ENCODE data around the gene VGLL1.

Gene VGLL1

DNA sequence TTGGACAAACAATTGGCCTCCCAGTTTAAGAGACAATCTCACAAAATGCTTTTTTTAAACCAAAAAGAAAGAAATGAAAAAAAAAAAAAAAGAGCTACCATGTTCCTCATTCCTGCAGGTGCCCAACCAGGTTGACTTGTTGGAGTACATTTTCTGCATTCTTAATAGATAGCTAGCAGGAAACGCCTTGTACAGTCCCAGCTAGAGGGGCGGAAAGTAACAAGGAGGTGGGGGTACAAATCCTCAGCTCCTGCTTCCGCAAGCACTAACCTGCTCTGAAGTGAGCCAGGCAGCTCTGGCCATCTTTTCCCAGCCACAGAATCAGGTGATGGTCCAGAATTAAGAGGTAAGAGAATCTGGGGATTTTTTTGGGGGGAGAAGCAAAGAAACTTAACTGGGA is at the start of gene VGLL1:
Gene VGLL1 (plus strand): TSS at position 265 of the 400 bp plus-strand sequence. CDS start 3,806 bp downstream, outside the sequence.
- DNase-seq (ENCODE audit: low read depth), result no peak

- DNase-seq (ENCODE audit: low read depth), result no peak
Observed at GRCh38 chrX:136487647-136488046, 44.4 kb upstream of the VGLL1 start, which contains the start of gene BRS3. Gene BRS3 (plus strand): TSS chrX:136487947. CDS start chrX:136488115, 168 bp downstream.

GRCh38 chrX:136488706-136489105 is 43.3 kb upstream of the VGLL1 start:
- no peak for DNase-seq (ENCODE audit: low read depth)

GRCh38 chrX:136491832-136492231 is 40.2 kb upstream of the VGLL1 start:
- no peak for DNase-seq (ENCODE audit: low read depth)

GRCh38 chrX:136493011-136493410 is 39.0 kb upstream of the VGLL1 start:
- no peak for DNase-seq (ENCODE audit: low read depth)

GRCh38 chrX:136495043-136495442 is 37.0 kb upstream of the VGLL1 start:
- DNase-seq (ENCODE audit: low read depth), result no peak

DNA sequence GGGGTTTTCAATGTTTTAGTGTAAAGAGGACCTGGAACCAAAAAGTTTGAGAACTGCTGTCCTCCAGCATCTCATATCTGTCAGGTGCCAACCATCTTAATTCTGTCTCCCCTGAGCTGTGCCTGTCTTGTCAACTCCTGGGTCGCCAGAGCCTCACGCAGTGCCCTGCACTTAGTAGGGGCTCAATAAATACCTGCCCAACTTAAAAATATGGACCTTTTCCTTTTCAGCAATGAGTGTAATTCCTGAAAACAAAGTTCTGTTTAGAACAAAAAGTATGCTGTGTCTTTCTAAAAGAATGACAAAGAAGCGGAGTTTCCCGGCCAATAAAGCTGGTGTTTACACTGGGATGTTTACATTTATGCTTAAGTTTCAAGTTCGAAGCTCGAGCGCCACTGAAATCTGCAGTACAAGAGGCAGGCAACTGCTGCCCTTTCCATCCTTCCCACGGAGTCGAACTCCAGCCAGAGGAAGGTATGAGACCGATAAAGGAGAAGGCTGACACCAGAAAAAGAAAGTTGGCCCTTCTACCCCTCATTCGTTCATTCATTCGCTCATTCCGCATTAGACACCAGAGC is 35.7 kb upstream of the VGLL1 start:
- no peak for DNase-seq (ENCODE audit: low read depth)

- peak; percentile 66 for DNase-seq (ENCODE audit: low read depth)
Observed at GRCh38 chrX:136496764-136497555, 35.1 kb upstream of the VGLL1 start.

GRCh38 chrX:136497556-136498052 is 34.4 kb upstream of the VGLL1 start, which contains the start of gene HTATSF1:
Gene HTATSF1 (plus strand): TSS chrX:136497592. CDS start chrX:136497685, 93 bp downstream.
- no peak for DNase-seq (ENCODE audit: low read depth)

DNA sequence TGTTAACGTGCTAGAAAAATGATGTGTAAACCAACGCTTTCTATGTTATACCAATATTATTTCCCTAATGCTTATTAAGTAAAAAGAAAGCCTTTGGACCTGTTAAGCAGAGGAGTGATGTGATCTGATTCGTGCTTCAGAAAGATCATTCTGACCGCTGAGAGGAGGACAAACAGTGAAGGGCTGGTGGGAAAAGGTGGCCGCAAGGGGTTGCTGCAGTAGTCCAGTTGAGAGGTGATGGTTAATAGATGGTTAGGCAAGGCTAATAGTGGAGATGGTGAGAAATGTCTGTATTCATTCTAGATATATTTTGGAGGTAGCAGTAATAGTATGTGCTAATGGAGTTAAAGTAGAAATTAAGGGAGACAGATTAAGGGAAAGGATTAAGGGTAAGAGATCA is 12.9 kb upstream of the VGLL1 start:
- DNase-seq (ENCODE audit: low read depth), result no peak

DNA sequence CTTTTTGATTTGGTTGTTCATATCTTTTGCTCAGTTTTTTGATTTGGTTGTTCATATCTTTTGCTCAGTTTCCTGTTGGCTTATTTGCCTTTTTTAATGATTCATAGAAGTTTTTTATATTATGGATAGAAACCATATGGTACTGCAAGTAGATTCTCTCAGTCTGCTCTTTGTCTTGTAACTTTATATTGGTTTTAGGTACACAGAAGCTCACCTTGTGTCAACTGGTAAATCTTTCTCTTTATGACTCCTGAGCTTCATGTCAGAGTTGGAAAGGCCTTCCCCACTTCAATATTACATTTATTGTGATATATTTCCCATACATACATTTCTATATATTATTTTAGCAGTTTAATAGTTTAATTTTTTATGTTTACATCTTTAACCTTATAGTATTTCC is 8.2 kb upstream of the VGLL1 start:
- no peak for DNase-seq (ENCODE audit: low read depth)

DNA sequence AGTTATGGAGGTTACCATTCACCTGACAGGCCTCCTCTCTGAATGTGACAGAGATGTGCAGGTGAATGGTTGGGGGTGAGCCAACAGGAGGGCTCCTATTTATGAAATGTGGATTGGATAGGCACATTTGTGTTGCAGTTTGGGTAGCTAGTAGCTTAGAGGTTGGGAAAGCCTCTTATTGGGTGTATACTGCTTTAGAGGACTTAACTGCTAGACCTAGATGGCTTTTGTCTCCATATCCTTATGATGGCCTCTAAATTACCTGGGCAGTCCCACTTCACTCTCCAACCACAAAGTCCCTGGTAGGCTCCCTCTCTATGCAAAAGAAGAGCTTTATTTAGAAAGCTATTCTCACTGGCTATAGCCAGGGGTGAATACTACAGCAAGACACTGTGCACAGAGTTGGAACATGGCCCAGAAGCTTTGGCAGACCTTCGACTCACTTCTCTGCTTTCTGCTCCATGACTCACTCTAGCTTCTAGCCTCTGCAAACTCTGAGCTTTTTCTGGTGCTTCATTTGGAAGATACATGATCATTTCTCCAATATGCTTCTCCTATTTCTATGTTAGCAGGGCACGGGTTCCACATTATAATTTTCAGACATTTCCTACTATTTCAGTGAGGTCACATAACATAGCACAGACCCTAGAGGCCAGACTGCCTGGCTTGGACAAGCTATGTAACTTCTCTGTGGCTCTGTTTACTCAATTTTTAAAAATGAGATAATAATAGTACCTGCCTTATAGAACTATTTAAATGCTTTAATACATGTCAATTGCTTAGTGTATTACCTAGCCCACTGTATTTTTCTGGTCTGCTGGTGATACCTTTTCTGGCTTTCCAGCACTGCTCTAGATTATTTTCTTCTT is 6.0 kb upstream of the VGLL1 start:
- DNase-seq (ENCODE audit: low read depth), result no peak

DNA sequence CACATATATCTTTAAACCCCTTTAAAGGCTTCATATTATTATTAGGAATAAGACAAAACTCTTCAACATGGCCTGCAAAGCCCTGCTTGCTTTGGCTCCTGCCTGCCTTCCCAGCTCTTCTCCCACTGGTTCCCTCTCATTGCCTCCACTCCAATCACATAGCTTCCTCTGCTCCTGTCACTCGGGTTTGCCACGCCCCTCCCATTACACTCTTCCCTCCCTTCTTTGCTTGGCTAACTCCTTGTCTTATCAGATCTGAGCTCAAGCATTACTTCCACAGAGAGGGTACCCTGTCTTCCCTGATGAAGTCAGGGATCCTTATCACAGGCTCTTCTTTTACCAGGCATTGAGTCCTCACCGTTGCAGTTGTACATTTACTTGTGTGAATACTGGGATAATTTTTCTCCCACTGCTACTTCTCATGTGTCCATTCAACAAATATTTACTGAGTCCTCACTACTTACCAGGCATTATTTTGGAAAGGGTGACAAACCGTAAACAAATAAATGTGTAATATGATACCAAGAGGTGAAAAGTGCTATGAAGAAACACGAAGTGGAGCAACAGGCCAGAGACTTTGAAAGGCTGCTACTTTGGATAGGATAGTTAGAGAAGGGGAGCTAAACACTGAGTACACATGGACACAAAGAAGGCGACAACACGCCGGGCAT is 3.2 kb upstream of the VGLL1 start:
- no peak for DNase-seq (ENCODE audit: low read depth)

DNA sequence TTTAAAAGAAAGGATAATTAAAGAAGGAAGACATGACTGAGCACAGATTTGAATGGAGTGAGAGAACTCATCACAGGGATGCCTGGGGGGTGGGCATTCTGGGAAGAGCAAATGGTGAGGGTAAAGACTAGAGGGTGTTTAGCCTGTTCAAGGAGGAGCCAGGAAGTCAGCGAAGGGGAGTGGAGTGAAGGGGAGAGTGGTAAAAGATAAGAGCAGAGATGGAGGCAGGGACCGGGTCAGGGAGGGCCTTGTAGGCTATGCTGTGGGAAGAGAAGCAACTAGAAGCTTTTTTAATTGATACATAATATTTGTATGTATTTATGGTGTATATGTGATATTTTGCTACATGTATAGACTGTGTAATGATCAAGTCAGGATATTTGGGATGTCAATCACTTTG is 2.2 kb upstream of the VGLL1 start:
- no peak for DNase-seq (ENCODE audit: low read depth)

DNA sequence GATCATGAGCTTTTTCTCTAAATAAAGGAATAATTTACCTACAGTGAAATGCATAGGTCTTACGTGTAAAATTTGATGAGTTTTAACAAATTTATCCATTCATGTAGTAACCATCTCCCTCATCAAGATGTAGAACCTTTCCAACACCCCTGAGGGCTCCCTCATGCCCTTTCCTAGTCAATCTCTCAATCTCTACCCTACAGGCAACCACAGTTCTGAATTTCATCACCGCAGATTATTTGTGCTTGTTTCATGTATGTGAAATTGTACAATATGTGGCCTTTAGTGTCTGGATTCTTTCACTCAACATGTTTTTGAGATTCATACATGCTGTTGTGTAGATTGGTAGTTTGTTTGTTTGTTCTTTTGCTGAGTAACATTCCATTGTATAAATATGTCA is 2.1 kb downstream of the VGLL1 start:
- DNase-seq (ENCODE audit: low read depth), result no peak

DNA sequence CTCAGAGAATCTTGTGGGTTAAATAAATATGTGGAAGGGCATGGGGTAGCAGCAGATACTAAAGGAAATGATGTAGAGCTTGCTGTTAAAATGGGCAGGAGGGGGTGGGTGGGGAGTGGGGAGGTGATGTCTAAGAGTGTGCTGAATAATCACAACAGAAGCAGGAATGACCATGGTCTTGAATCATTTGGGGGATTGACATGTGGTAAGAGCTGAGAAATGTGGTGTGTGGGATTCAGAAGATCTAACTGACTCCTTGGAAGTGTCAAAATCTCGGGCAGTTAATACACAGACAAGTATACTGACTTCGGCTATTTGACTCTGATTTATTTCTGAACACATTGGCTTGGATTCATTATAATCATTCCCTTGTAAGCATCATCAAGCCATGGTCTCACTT is 6.8 kb downstream of the VGLL1 start:
- no peak for DNase-seq (ENCODE audit: low read depth)

DNA sequence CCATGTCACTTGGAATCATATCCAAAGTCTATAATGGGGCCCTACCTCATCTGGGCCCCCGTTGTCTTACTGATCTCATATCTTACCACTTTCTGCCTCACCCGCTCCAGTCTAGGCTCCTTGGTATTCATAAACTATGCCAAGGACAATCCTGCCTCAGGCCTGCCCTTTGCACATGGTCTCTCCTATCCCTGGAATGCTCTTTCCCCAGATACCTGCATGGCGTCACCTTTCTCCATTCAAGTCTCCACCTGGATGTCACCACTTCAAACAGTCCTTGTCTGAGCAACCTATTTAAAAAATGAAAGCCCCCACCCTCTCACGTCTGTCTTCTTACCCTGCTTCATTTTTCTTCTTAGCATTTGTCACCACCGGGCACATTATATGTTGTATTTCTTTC is 8.2 kb downstream of the VGLL1 start:
- DNase-seq (ENCODE audit: low read depth), result no peak

DNA sequence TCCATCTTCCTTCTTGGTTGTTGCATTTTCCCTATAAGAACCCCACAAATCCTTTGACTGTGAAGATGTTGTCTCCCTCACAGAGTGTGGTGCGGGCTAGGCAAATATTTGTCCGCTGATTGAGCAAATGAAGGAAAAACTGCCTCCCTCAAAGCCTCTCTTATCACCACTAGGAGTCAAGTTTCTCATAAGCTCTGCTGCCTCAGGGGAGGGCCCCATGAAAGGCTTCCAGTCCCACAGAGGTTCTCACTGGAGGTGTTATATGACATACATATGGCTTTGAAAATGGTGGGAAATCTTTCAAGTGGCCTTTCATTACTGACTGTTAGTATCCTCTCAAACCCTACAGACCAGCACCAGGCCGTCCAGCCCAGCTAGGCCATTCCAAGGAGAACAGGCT is 9.3 kb downstream of the VGLL1 start:
- DNase-seq (ENCODE audit: low read depth), result no peak

- DNase-seq (ENCODE audit: low read depth), result no peak
Observed at GRCh38 chrX:136542281-136542680, 10.3 kb downstream of the VGLL1 start.

DNA sequence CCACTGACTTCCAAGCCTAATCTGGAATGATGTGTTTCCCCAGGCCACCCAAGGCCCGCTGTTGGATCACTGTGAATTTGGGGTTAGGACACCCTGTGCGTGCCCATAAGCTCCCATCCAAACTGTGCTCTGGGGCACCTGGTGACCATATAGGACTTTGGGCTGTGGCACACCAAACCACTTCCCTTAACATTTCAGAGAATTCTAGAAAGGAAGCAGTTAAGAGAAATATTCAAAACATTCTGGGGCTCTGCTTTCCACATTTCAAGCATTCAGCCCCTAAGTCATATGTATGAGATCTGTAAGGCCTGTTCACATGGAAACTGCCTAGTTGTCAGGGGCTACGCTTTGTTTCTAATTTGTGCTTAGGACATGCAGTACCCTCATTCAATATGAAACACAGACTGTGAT is 14.4 kb downstream of the VGLL1 start:
- DNase-seq (ENCODE audit: low read depth), result no peak

DNA sequence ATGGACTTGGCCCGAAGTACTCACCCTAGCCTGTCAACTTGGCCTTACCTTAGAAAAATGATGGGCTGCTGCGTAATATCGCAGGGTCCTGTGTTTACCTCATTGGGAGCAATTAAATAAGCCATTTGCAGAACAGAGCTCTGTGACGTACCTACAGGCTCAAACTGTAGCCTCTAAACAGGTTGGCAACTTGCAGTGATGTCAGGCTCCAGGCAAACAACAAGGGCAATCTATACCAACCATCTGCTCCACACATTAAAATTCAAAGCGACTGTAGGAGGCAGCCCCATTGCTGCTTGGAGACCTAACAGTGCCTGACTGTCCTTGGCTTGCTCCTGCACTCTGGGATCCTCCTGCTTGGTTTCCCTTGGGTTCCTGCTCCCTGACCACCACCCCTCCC is 17.2 kb downstream of the VGLL1 start:
- DNase-seq (ENCODE audit: low read depth), result no peak

GRCh38 chrX:136551410-136551809 is 19.4 kb downstream of the VGLL1 start:
- DNase-seq (ENCODE audit: low read depth), result no peak
